ENCODE results near the gene TSPYL4.

The TSPYL4 gene

DNA sequence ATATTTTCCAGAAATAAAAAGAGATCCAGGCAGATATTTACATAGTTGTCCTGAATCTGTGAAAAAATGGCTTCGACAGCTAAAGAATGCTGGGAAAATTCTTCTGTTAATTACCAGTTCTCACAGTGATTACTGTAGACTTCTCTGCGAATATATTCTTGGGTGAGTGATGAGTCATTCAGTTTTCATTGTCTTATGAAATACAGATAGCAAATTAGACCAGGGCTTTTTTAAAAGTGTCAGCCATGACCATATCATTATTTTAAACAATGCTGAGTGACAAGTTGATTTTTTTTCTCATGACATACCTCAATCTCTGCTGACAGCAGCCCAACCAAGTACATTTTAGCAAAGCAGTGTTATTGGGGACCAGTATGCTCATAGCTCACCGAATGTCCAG, 32.8 kb downstream of the TSPYL4 start:
- DNase-seq = no peak

DNA sequence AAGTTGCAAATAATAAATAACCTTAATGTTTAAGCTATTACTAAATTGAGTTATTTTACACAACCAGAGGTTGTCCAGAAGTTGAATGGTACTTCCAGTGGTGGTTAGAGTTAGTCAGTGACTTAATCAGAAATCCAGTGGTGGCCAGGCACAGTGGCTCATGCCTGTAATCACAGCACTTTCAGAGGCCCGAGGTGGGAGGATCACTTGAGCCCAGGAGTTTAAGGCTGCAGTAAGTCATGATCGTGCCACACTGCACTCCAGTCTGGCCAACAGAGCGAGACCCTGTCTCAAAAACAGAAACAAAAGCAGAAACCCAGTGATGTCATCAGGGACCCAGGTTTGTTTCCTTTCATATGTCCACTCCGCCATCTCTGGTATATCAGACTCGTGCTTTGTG, 35.0 kb downstream of the TSPYL4 start:
- no peak for DNase-seq

DNA sequence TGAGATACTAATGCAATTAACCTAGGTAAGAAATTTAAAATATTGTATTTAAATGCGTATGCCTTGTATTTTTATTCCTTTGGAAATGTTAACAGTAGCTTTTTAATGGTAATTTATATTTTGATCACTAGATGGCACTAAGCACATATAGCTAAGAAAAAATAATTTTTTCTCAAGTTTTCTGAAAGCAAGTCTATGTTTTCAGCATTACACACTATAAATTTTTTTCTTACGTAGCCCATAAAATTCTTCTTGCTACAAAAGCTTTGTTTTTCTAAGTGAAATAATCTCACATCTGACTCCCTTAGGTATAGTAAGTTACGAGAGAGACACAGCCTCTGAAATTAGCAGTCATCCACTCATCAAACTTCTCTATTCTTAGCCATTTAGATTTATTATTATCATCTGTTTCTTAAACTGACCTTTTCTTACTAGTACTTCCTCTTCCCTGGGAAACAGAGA, 35.7 kb downstream of the TSPYL4 start:
- DNase-seq = no peak

- no peak for DNase-seq
Observed at GRCh38 chr6:116217069-116217468, 36.8 kb downstream of the TSPYL4 start.

GRCh38 chr6:116215414-116215813, 38.5 kb downstream of the TSPYL4 start:
- no peak for DNase-seq

DNA sequence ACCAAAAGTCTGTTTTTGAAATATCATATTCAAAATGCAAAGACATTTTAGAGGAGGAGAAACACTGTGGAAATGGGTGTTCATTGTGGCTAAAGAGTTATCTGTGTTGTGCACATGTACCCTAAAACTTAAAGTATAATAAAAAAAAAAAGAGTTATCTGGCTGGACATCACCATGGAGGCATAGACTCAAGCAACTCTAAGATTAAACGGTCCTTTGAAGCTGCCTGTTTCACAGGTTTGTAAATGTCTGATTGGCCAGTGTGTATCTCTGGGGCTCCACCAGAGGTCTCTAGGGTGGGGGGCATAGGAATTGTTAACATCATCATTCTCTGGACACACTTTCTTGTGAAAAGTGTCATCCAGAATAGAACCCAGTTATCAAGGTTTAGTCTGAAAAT, 39.2 kb downstream of the TSPYL4 start:
- no peak for DNase-seq

GRCh38 chr6:116210750-116211425, 43.0 kb downstream of the TSPYL4 start:
- DNase-seq = no peak

GRCh38 chr6:116210316-116210715, 43.6 kb downstream of the TSPYL4 start:
- DNase-seq = no peak

DNA sequence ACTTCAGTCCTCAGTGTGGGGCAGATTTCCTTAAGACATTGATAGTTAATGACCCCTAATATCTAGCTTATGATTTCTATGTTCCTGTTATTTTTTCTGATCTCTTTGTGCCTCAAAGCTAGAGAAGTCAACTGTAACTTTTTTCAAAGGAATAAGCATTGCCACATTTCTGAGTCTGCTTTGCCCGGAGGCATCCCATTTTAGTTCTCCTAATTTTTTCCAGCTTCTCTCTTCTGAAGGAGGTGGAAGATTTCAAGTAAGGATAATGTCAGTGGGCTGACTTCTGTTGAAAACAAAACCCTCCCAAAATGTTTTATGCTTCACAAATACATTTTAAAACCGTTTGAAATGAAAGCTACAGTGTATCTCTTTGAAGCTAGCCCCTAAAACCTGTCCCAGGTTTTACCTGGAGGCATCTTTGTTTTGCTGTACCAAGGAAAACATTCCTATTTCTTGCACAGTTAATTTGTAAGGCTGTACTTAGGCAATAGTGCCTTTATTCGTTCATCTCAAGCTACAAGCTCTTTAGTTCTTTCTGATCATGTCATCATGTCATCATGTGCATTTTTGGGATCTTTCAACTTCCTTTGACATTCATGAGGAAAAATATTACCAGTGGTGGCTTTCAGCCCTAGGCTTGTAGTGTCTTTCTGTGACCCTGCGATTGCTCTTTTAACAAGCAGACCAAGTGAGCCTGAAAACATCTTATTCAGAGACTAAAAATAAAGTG, 45.7 kb downstream of the TSPYL4 start:
- DNase-seq = no peak

DNA sequence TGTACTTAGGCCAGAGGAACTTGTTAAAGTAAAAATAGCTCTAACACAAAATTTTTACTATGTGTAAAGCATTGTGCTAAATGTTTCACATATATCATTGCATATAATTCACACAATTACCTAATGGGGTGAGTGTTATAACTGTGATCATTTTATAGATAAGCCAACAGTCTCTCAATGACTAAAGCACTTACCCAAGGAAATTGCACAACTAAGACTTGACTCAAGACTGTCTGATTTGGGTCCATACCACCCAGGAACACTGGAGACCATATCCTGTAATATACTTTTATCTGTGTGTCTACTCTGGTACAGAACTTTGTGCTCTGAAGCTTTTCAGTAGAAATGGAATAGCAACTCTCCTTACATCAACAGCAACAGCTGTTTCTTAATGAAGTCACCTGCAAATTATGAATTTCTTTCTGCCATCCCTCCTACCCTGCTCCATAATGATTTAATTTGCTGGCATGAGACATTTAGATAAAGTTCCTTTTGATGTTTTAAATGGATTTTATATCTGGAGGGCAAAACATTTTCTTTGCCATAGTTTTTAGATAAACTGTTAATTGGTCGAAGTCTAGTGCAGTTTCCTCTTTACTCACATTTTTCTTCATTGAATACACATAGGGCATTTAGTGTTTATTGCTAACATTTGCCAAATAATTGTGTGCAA, 47.5 kb downstream of the TSPYL4 start:
- DNase-seq = no peak

DNA sequence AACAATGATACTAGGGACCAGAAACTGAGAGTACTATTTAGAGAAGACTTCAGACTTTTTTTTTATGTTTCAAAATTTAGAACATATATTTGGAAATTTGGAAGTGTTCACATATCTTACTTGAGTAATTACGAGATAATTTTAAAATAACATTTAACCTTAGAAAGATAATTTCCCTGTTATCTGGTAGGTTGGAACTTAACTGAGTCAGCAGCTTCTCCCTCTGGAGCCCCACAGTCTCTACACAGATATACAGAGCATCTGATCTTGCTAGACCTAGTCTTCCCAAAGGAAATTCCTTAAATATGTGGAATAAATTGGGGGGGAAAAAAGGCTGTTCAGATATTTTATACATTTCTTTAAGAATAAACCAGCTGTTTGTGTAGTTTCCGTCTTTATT, 48.6 kb downstream of the TSPYL4 start:
- DNase-seq = no peak

DNA sequence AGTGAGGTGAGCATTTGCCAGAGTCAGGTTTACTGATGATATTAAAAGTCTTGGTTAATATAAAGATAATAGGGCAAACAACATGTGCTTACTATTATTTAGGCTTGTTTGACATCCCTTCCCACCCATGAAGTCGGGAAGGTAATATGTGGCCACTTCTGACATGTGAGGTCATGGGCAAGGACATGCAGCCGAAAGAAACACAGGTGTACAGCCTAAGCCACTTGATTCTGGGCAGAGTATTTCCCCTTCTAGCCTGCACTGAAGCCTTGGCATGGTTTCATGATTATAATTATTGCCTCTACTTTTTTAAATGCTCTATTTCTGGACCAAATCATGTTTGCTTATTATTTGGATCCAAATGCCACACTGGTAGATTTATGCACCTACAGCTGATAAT, 52.3 kb downstream of the TSPYL4 start:
- no peak for DNase-seq

DNA sequence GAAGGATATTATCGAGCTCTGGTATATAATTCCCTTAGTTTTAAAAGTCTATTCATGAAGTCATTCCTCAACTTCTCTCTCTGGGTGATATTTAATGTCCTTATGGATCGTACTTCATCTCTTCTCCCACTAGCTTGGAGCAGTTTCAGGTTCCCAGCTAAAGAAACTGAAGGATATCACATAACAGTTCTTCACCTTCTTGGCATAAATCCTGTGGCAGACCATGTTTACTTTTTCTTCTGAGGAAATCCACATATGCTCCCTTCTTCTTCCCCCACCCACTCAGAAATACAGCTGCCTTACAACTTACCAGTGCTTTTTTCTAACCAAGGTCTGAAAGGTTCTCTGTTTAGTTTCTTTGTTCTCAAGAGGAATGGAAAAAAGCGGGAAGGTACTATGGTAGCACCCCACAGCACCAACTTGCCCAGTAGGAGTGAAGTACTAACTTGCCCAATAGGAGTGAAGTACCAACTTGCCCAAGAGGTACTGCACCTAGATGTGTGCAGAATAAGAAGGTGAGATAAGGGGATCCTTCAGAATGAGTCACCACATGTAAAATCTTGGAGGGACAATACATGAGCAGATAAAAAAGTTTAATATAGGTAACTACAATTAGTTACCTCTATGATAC, 53.1 kb downstream of the TSPYL4 start:
- DNase-seq = no peak
